Measurements from ENCODE around the gene DHCR24.
"Not testable (repeated sequence)": the region's sequence is repeated elsewhere in the genome, so short reads cannot be mapped to it uniquely, and the experiment has no call there.

The DHCR24 gene, protein sequence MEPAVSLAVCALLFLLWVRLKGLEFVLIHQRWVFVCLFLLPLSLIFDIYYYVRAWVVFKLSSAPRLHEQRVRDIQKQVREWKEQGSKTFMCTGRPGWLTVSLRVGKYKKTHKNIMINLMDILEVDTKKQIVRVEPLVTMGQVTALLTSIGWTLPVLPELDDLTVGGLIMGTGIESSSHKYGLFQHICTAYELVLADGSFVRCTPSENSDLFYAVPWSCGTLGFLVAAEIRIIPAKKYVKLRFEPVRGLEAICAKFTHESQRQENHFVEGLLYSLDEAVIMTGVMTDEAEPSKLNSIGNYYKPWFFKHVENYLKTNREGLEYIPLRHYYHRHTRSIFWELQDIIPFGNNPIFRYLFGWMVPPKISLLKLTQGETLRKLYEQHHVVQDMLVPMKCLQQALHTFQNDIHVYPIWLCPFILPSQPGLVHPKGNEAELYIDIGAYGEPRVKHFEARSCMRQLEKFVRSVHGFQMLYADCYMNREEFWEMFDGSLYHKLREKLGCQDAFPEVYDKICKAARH

DNA sequence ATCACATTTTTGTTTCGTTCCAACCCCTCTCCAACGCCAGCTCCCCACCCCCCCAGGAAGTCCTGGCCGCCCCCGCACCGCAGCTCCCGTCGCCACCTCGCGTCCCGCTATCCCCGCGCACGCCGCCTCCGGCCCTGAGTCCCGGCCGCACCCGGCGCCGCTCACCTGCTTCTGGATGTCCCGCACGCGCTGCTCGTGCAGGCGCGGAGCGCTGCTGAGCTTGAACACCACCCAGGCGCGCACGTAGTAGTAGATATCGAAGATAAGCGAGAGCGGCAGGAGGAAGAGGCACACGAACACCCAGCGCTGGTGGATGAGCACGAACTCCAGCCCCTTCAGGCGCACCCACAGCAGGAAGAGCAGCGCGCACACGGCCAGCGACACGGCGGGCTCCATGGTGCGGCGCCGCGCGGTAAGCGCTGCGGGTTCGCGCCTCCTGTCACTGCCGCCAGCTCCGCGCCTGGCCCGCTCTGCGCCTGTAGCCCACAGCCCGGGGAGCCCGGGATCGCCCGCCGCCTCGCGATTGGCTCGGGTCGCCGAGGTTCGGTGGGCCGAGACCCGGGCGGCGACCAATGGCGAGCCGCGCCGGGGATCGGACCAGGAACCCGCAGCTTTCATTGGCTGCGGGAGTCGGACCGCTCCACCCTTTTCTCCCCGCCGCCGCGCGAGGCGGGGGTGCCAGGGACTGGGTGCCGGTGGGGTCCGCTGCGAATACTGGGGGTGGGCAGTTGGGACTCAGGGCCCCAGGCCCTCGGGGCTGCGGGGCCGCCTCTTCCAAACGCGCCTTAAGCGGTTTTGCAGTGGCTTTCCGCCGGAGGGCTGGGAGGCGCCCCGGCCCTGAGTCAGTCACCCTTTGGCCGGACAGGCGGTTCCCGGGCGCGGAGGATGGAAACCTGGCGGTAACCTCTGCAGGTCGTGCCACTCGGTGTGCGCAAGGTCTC, at the start of gene DHCR24:
Gene DHCR24 (minus strand): TSS at position 472 of the 941 bp plus-strand sequence. CDS start 76 bp downstream, at position 396.
- FAIRE-seq: no peak

DNA sequence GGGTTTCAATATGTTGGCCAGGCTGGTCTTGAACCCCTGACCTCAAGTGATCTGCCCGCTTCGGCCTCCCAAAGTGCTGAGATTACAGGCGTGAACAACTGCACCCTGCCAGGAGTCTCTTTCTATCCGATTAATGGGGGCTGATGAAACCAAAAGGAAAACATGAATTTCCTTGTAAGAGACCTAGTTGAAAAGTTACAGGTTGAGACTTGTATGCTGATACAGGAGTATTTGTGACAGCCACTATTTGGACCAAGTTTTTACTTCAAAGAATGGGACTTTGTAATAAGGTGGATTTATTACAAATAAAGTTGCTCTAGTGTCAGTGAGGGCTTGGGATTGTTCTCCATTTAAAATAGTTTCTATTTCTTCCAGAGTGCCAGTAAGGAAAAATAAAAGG, 49.8 kb upstream of the DHCR24 start:
- no peak for FAIRE-seq

DNA sequence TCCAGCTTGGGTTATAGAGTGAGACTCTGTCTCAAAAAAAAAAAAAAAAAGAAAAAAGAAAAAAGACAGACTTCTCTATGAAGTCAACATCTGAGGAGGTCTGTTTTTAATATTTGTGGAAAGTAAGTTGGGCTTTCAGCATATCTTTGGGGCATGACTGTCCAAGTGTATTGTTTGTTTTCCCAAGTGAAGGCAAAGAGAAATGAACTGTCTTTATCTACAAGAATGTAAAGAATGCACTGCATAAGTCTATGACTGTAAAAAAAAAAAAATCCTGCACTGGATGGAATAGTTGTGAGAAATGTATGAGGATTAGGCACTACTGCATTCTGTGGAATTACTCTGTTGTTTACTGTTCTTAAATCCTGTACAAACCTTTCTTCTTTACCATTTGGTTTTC, 47.9 kb upstream of the DHCR24 start:
- no peak for FAIRE-seq

DNA sequence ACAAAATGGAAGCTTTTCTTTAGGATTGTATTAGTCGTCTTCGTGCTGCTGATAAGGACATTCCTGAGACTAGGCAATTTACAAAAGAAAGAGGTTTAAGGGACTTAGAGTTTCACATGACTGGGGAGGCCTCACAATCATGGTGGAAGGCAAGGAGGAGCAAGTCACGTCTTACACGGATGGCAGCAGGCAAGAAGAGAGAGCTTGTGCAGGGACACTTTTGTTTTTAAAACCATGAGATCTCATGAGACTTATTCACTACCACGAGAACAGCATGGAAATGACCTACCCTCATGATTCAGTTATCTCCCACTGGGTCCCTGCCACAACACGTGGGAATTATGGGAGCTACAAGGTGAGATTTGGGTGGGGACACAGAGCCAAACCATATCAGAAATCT, 47.1 kb upstream of the DHCR24 start:
- not testable (repeated sequence) for FAIRE-seq

DNA sequence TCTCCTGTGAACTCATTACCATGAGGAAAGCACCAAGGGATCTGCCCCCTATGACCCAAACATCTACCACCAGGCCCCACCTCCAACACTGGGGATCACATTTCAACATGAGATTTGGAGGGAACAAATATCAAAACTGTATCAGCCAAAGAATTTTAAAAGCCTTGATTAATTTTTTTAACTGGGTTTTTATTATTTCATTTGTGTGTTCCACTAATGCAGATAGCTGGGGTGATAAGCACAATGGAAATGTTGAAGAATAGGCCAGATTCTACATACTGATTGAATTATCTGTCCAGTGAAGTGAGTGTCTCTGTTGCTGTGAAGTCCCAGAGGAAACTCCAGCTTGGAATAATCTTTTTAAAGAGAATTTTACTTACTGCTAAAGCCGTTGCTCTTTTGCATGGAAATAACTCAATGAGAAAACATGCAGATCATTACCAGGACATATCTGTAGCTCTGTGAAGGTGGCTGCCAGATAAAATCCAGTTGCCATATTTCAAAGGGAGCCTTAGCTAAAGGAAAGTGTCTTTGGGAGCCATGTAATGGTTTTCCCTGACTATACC, 44.4 kb upstream of the DHCR24 start:
- FAIRE-seq: no peak

DNA sequence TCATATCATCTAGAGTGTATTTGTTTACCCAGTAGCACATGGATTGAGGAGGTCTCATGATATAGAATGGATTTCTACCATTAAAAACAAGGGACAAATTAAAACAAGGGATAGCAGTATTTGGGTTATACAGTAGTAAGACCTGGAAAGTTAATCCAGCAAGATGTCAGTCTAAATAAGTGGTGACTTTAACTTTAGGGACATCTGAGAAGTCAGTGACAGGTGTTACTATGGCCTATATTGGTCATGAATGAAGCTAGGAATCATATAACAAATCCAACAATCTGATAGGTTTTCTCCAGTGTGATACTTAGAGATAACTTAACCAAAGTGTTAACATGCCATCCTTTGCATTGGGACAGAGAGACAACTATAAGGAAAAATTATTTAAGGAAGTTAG, 42.7 kb upstream of the DHCR24 start:
- no peak for FAIRE-seq

DNA sequence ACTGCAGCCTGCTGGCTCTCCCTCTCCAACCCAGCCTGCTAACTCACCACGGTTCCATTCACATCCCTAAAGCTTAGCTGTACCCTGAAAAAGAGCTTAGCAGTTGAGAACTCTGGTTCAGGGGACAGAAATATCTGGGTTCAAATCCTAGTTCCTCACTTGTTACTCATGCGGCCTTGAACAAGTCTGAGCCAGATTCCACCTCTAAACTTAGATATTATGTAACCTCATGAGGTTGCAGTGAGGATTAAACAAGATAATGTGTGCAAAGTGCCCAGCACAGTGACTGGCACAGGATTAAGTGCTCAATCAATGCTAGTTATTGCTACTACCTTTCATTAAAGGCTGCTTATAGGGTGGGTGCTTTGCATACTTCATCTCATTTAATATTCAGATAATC, 41.3 kb upstream of the DHCR24 start:
- no peak for FAIRE-seq

DNA sequence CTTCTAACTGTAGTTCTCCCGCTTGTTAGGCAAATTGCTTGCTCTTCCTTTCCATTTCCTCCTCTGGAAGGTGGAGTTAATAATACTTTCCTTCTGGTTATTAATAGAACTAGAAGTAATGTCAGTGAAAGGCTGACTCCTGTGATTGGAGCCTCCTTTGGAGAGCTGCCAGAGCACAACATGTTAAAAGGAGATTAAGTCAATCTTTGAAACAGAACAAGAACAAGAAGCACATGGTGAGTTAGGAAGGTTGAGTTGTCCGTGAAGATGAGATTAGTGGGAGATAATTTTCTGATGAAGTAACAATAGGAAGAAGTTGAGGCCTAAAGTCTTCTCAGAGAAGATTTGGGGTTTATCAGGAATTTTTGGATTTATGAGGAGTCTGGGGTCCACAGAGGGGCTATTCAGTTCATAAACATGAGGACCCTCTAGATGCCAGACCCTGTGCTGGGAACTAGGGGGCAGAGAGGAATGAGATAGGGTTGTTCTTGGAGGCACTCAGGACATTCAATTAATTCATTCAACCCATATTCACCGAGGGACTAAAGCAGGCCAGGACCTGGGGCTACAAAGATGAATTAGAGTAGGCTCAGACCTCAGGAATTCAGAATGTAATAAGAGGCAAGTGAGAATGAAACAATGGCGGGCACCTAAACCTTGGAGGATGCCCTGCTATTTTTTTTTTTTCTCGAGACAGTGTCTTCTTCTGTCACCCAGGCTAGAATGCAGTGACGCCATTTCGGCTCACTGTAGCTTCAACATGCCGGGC, 40.7 kb upstream of the DHCR24 start:
- FAIRE-seq: no peak

DNA sequence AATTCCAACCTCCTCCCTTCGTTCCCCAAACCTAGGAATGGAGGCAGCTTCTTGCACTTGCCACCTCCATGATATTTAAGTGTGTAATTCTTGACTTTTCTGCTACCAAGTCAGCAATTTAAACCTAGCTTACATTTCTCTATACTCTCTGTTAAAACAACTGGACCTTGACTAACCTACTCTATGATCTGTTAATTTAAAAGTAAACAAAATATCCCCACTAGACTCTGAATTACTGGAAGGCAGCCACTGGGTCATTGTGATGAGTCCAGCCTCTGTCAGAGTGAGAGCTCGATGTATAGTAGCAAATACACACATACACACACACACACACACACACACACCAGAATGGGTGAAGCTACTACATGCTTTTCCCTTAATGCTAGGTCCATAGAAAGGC, 40.0 kb upstream of the DHCR24 start:
- FAIRE-seq: no peak

DNA sequence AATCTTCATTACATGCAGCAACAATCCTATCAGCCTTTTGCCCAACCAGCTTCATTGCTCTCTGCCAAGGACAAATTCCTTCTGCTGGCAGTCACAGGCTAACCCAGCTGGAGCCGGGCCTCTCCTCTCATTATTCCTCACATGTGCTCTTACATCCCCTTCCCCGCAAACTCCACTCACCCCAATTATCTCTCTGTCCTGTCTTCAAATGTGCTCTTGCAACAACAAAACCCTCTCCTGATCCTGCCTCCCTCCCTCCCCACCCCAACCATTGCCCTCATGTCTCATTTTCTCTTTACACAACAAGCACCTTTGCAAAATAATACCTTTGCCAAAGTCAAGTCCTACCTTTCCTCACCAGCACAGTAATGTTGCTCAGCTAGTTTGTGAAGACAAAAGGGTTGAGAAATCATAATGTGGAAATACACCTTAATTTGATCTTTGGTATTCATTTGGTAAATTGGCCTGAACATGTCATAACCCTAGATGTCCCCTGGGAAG, 36.0 kb upstream of the DHCR24 start:
- no peak for FAIRE-seq

DNA sequence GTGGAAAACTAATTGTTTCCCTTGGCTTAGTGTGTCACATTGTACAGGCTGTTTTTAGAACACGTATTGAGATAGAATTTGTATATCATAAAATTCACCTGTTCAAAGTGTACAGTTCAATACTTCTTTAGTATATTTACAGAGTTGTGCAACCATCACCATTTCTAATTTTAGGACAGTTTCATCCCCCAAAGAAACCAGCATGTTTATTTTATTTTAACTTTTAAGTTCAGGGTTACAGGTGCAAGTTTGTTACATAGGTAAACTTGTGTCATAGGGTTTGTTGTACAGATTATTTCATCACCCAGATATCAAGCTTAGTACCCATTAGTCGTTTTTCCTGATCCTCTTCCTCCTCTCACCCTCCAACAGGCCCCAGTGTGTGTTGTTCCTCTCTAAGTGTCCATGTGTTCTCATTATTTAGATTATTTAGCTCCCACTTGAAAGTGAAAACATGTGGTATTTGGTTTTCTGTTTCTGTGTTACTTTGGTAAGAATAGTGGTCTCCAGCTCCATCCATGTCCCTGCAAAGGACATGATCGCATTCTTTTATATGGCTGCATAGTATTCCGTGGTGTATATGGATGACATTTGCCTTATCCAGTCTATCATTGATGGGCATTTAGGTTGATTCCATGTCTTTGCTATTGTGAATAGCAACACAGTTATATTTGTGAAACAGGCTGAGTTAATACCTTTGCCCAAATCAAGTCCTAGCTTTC, 35.2 kb upstream of the DHCR24 start:
- FAIRE-seq: no peak

DNA sequence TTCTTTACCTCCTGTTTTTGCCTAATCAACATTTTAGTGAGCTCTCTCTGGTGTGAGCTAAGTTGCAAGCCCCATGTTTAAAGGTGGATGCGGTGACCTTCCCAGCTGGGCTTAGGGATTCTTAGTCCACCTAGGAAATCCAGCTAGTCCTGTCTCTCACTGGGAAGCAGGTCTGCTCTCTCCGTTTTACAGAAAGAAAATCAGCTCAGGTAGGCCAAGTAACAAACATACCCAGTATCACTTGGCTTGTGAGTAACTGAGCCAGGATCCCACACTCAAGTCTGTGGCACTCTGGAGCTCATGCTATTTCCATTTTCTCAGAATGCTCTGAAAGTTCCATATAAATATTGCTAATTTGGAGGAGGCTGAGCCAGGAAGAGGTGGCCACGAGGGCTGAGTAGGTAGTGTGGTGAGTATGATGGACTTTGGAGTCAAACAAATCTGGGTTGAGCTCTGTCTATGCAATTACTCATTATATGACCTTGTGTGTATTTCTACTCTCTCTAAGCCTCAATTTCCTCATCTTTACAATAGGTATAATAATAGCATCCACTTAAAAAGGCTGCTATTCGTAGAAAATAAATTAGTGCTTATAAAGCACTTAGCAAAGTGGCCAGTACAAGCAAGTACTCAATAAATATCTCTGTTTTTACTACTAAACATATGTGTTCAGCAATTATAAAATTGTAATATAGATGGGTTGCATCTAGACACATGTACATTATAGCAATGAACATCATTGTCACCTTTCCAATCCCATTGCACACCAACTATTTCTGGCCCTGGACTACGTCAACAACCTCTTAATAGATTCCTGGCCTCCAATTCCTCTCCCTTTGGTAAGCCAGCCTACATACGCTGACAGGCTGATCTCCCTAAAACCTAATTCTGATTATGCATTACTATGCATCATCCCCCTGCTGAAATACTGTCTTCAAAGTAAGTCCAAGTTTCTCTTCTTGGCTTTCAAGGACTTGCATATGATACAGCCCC, 32.7 kb upstream of the DHCR24 start:
- FAIRE-seq: no peak

DNA sequence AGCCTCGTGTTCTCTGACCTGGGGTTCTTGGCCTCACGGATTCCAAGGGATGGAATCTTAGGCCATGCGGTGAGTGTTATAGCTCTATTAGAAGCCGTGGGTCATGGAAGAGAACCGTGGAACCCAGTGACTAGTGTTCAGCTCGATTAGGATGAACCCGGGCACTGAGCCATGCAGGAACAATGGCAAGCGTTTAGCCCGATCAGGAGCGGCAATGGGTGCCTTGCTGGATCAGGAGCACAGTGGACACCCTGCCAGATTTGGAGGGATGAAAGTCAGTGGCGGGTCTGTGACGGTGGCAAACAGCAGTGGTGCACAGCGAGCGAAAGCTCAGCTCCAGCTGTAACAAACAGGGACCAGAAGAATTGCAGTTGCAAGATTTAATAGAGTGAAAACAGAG, 24.1 kb upstream of the DHCR24 start:
- FAIRE-seq: not testable (repeated sequence)

DNA sequence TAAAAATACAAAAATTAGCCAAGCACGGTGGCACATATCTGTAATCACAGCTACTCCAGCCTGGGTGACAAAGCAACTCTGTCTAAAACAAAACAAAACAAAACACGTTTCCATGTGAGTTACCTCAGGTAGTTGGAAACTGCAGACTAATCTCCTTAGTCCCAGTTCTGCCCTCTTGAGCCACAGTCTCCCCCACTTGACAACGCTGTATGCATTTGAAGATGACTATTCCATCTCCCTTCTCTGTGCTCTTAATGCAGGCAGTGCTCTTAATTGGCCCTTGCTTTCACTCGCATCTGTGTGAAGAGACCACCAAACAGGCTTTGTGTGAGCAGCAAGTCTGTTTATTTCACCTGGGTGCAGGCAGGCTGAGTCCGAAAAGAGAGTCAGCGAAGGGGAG, 19.6 kb upstream of the DHCR24 start:
- no peak for FAIRE-seq

DNA sequence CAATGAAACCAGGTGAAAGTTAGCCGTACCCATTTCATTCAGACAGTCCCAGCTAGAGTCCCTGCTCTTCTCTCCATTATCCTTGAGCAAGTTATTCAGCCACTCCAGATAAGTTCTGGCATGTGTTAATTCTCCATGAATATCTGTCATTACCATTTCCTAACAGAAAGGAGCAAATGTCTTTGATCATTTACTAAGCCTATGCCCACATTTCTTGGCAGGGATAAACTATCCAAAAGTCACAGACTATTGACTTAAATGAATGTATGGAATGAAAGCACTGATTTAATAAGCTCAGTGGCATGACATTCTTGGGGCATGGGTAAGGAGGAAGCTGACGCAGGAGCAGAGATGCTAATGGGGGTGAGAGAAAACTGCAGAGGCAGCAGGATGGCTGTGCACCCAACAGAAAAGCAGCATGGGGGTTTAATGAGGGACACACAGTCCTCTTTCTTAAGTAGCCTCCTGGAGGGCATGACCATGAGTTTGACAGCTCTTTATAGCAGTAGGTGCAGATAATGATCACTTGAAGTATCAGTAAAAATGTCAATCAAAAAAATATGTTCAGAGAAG, 17.6 kb upstream of the DHCR24 start:
- FAIRE-seq: no peak

DNA sequence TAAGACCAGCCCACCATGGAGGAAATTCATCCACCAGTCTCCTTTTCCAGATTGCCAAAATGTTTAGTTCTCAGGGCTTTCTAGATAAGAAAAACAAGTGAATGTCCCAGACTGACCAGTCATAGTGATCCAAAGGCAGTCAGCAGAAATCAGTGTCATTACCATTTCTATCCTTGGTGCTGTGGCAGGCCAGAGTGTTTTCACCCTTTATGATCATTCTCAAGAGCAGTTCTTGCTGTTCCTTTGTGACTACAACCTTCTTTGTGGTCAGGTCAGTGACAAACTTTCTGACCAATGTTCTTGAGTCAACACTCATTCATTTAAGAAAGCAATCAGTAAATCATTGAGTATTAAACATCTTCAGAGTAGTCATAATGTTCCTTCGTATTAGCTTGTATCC, 7.3 kb upstream of the DHCR24 start:
- no peak for FAIRE-seq

DNA sequence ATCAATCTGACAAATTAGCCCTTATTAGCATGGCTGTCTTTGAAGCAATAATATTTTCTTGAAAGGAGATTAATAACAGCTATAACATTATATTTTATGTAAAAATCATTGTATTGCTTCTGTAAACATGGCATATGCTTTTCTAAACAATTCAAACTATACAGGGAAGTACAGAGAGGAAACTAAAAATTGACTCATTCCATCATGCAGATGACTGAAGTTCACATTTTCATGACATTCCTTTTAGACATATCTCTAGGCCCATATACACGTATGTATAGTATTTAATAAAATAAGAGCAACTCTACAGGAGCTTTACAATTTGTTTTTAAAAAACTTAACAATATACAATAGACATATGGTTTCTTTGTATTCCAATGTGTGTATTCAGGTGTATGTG, 5.6 kb upstream of the DHCR24 start:
- no peak for FAIRE-seq

DNA sequence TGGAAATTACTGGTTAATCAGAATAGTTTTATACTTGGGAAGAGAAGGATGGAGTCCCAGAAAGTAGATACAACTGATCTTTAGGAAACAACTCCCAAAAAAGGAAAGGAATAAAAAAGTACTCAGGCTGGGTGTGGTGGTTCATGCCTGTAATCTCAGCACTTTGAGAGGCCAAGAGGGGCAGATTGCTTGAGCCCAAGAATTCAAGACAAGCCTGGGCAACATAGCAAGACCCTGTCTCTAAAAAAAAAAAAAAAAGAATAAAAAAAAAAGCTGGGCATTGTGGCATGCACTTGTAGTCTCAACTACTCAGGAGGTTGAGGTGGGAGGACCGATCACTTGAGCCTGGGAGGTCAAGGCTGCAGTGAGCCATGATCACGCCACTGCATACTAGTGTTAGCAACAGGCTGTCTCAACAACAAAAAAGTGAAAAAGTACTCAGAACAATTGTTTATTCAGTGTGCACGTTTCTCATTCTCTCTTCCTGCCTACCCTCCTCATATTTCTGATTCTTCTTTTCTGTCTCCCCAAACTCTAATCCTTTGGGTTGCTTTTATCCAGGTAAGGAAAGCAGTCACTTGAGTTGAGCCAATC, 2.2 kb upstream of the DHCR24 start:
- FAIRE-seq: no peak

DNA sequence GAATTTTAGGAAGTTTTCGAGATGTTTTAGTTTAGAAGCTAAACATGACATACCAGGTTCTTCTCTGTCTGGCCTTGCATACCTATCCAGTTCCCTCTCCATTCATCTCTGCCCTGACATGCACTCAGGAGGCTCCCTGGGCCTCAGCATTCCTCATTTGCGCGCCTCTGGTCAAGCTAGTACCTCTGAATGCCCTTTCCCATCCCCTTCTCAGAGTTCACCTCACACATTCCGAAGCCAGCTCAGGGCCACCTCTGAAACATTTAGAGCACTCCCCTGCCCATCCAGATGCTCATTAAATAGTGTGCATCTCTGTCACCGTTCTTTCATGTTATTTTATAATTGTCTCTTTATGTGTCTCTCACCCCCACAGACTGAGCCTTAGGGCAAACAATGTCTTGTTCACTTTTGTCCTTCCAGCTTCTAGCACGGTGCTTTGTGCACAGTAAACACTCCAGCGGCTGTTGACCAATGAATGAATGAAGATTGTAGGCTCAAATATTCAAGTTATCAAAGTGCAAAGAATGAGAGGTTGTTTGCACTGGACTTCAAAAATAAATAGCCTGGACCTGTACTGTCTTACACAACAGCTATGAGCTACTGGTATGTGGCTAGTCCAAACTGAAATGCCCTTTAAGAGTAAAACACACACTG, 1.2 kb upstream of the DHCR24 start:
- no peak for FAIRE-seq
